HFF-Myc (cell line): ENCODE results near the gene CRYBG2.

Experiments used
- DNase-seq: peaks from one replicate; pipeline ENCODE4 v3.0.0-alpha.2; 2011; ENCODE audit warnings: low read depth; ENCODE audit errors: extremely low read depth
- H3K4me3 ChIP-seq: replicated peaks from 2 replicates; pipeline ENCODE4 v1.5.1; 2011; ENCODE audit warnings: low read depth, mild to moderate bottlenecking, control low read depth, low read length
- TF ChIP-seq, protein P1 (sequence below): IDR thresholded peaks from 2 replicates; pipeline ENCODE4 v1.5.1; 2012; ENCODE audit warnings: mild to moderate bottlenecking, low read depth, low read length, control low read depth; ENCODE audit errors: missing control alignments

Gene CRYBG2

DNA sequence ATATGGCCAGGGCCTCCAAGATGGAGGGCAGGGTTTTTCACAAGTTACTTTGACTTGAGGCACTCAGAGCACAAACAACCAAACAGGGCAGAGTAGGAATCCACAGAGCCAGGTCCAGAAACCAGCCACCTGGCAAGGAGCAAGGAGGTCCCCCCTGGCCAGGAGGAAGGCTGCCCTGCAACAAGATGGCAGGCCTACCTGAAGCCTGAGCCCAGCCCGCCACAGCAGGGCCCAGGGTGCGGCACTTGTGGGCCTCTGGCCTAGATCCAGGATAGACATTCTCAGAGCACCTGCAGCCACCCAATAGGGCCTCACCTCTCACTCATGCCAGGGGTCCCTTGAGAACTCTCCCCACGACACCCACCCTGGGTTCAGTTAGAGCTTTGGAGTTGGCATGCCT lies 62.5 kb downstream of the CRYBG2 start:
- H3K4me3 ChIP-seq = no peak overlapping the region
- no peak for DNase-seq
- TF ChIP-seq, protein P1, sequence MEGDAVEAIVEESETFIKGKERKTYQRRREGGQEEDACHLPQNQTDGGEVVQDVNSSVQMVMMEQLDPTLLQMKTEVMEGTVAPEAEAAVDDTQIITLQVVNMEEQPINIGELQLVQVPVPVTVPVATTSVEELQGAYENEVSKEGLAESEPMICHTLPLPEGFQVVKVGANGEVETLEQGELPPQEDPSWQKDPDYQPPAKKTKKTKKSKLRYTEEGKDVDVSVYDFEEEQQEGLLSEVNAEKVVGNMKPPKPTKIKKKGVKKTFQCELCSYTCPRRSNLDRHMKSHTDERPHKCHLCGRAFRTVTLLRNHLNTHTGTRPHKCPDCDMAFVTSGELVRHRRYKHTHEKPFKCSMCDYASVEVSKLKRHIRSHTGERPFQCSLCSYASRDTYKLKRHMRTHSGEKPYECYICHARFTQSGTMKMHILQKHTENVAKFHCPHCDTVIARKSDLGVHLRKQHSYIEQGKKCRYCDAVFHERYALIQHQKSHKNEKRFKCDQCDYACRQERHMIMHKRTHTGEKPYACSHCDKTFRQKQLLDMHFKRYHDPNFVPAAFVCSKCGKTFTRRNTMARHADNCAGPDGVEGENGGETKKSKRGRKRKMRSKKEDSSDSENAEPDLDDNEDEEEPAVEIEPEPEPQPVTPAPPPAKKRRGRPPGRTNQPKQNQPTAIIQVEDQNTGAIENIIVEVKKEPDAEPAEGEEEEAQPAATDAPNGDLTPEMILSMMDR = no peak

DNA sequence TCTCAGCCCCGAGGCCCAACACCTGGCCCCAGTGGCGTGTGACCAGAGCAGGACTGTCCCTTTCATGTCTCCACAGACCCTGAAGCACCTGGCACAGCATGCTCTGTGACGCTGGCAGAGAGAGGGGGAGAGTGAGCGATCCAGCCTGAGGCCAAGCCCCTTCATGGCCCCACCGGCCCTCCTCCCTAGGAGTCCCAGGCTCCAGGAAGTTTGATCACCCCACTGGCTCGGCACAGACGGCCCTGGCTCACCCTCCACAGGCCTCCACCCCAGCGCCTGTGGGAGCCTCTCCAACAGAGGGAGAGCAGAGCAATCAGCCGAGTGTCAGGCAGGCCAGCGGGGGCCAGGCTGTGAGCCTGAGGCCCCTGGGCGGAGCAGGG lies 63.1 kb downstream of the CRYBG2 start:
- TF ChIP-seq, protein P1 = no peak
- no peak overlapping the region for H3K4me3 ChIP-seq
- no peak for DNase-seq

DNA sequence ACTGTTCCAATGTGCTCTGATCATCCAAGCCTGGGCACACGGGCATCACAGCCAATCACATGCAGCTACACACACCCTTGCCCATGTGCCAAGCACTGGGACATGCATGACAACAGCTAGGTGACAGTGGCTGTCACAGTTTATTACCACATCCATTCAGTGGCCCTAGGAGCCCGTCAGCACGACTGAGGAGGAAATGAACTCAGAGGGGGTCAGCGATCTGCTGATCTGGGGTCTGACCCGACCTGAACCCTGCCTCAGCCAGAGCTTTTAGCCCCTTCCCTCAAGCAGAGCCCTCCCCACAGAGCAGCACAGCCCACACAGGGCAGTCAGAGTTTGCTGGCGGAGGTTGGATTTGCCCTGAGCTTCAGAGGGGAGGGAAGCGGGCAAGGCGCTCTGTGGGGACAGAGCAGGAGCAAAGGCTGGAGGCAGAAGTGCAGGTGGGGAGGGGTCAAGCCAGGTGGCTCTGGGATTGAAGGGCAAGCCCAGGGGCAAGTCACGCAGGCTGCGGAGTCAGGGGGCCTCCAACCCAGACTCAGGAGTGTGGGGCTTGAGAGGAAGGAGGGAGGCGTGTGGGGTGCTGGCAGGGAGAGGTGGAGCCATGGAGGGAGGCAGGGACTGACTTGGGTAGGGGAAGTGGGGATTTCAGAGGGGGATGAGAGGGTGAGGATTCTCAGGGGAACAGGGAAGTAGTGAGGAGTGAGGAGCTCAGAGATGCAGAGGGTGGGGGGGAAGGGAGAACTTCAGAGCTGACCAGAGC lies 63.6 kb downstream of the CRYBG2 start:
- TF ChIP-seq, protein P1 = no peak
- no peak overlapping the region for H3K4me3 ChIP-seq
- DNase-seq = no peak

DNA sequence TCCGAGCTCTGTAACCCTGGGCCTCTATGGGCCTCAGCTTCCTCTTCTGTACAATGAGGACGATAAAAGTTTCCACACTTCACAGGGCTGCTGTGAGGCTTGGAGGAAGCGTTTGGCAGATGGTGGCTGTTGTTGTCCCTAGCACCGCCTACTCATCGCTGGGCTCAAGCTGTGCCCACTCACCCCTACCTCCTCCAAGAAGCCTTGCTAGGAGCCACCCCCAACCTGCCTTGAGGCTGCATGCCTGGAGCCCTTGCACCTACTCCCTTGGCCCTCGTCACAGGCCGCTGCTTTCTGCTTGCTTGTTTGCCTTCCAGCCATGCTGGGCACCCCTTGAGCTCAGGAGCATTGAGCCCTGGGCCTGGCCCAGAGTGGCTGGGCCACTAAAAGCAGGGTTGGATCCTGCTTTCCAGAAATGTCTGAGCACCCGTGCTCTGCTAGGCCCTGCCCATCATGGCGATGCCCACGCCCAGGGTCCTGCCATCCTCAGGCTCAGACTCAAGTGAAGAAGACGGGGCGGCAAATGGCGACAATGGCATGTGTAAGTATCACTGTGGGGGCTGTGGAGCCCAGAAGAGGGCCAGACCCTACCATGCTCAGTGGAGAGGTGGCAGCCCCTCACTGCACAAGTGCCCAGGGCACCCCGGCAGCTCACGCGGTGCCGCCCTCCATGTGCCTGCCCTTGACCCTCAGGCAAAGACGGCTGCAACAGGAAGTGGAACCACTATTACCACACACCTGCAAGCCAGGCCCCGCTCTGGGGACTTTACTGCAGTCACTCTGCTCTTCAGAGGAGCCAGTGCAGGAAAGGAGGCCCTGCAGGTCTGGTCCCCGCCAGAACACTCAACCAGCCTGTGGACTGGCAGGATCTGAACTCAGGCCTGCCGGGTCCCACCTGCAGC lies 64.5 kb downstream of the CRYBG2 start:
- no peak for DNase-seq
- H3K4me3 ChIP-seq = no peak overlapping the region
- TF ChIP-seq, protein P1 = no peak

DNA sequence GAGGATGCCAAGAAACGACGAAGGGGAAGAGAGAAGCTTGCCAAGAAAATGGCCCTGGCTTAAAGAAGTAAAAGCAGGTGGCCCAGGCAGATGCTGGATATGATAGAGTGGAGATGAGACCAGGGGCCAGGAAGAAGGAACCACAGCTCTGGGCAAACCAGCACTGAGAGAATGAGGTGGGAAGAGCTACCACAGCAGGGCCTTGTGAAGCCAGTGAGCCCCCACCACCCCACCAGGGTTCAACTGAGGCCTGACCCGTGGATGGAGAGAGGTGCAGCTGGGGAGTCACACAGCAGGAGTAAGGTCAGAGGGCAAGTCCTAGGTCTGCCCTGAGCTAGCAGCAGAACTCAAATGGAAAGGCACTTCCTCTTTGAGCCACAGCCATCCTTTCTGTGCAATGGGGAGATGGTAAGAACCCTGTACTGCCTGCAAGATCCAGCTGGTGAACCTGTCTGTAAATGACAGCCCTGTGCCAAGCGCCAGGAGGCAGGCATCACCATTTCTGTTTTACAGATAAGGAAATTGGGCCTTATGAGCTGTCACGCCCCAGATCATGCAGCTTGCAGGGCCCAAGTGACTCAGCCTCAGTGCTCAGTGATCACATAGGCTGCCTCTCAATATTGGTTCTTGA lies 65.5 kb downstream of the CRYBG2 start:
- H3K4me3 ChIP-seq = no peak overlapping the region
- TF ChIP-seq, protein P1 = no peak
- no peak for DNase-seq

DNA sequence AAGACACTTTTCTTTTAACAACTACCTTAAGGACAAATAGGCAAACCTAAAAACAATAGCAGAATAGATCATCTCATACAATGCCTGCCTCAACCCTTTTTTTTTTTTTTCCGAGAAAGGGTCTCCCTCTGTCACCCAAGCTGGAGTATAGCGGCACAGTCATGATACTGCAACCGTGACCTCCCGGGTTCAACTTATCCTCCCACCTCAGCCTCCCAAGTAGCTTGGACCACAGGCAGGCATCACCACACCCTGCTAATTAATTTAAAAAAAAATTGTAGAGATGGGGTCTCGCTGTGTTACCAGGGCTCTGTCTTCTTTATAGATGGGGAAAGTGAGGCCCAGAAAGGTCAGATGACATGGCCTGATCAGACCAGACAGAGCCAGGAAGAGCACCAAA lies 66.1 kb downstream of the CRYBG2 start:
- TF ChIP-seq, protein P1 = no peak
- no peak overlapping the region for H3K4me3 ChIP-seq

More for the DNA sequence above, 66.1 kb downstream of the CRYBG2 start:
- DNase-seq = no peak
